PC-3 (cell line): ENCODE data around the gene SPATA20. TPM values are rescaled to one million over a fixed set of nuclear protein-coding genes. Genes with fewer than 3 reads are reported as not detected.
A peak's percentile ranks its signal among the peaks of the same experiment; 100 is the strongest.

Experiments
- ATAC-seq: fragments of 200-7000 bp; cut with Tn5 transposase; 2 replicates; pipeline ENCODE4 v1.9.1; 2020; ENCODE audit warnings: mild to moderate bottlenecking, moderate library complexity
- BruUV-seq: library from RNA; stranded (reverse); fragments of 400-500 nt; replicated peaks from 2 replicates; lab custom pipeline; 2021; lab: Mats Ljungman, UMichigan
- CTCF ChIA-PET: fragments of 300-600 bp; sonication (Branson Sonifier 250); formaldehyde crosslinking; loops from one replicate; lab custom pipeline; 2022; ENCODE audit warnings: antibody characterized with exemption; lab: Charles Lee
- POLR2A ChIA-PET: fragments of 300-600 bp; sonication (Branson Sonifier 250); formaldehyde crosslinking; loops from one replicate; lab custom pipeline; 2022; ENCODE audit warnings: antibody characterized with exemption; ENCODE audit not compliant: unreplicated experiment; lab: Charles Lee
- DNase-seq: peaks from one replicate; pipeline ENCODE4 v3.0.0-alpha.2; 2015
- H2AFZ ChIP-seq: fragments of 300-600 bp; sonication (generic); 2 replicates; pipeline ENCODE4 v1.6.0; 2016; ENCODE audit warnings: antibody characterized with exemption, low read length
- H3F3A ChIP-seq: fragments of 300-600 bp; sonication (generic); one replicate; pipeline ENCODE4 v1.6.0; 2017; ENCODE audit warnings: antibody characterized with exemption, low read length, control low read depth, mild to moderate bottlenecking; ENCODE audit not compliant: unreplicated experiment
- H3K27ac ChIP-seq: fragments of 300-600 bp; sonication (generic); 2 replicates; pipeline ENCODE4 v1.5.1; 2016; ENCODE audit warnings: mild to moderate bottlenecking, low read length
- H3K27me3 ChIP-seq: fragments of 300-600 bp; sonication (generic); 2 replicates; pipeline ENCODE4 v1.6.1; 2016; ENCODE audit warnings: low read length, mixed read lengths
- H3K36me3 ChIP-seq: fragments of 300-600 bp; sonication (generic); 2 replicates; pipeline ENCODE4 v1.6.1; 2016; ENCODE audit warnings: low read depth, mixed run types, low read length, mixed read lengths
- H3K4me1 ChIP-seq: fragments of 300-600 bp; sonication (generic); 2 replicates; pipeline ENCODE4 v1.5.1; 2016; ENCODE audit warnings: low read length; ENCODE audit not compliant: insufficient read depth
- H3K4me2 ChIP-seq: fragments of 300-600 bp; sonication (generic); 2 replicates; pipeline ENCODE4 v1.6.0; 2016; ENCODE audit warnings: low read length
- H3K4me3 ChIP-seq: fragments of 300-600 bp; sonication (generic); 2 replicates; pipeline ENCODE4 v1.5.1; 2016; ENCODE audit warnings: mild to moderate bottlenecking, low read length, mixed read lengths
- H3K79me2 ChIP-seq: fragments of 300-600 bp; sonication (generic); 2 replicates; pipeline ENCODE4 v1.6.1; 2017; ENCODE audit warnings: low read length, mixed read lengths
- H3K9ac ChIP-seq: fragments of 300-600 bp; sonication (generic); 2 replicates; pipeline ENCODE4 v1.6.0; 2016; ENCODE audit warnings: mild to moderate bottlenecking, low read length
- H3K9me2 ChIP-seq: fragments of 300-600 bp; sonication (generic); replicated peaks from 2 replicates; pipeline ENCODE4 v1.6.1; 2016; ENCODE audit warnings: mixed run types, low read length, mixed read lengths
- H3K9me3 ChIP-seq: fragments of 300-600 bp; sonication (generic); 2 replicates; pipeline ENCODE4 v1.6.1; 2016; ENCODE audit warnings: low read length, mixed read lengths
- H4K20me1 ChIP-seq: fragments of 300-600 bp; sonication (generic); 2 replicates; pipeline ENCODE4 v1.6.1; 2016; ENCODE audit warnings: low read length, mixed read lengths
- EZH2 ChIP-seq: fragments of 300-600 bp; sonication (generic); IDR thresholded peaks from one replicate; pipeline ENCODE4 v1.6.1; 2017; ENCODE audit warnings: antibody characterized with exemption, mild to moderate bottlenecking, low read length; ENCODE audit not compliant: unreplicated experiment
- EZH2phosphoT487 ChIP-seq: fragments of 300-600 bp; sonication (generic); IDR thresholded peaks from 2 replicates; pipeline ENCODE4 v1.6.1; 2018; ENCODE audit warnings: mild to moderate bottlenecking, antibody characterized with exemption, low read length, borderline replicate concordance
- intact Hi-C: fragments of 100-400 bp; cut with micrococcal nuclease; formaldehyde crosslinking; loops from 2 replicates; pipeline ENCODE4 v1.9.0; 2023
- total RNA-seq: library from RNA; depleted of rRNA; stranded (reverse); fragments of >200 nt; gene quantifications from 2 replicates; pipeline ENCODE4 v1.2.3, GENCODE V29; 2014
- TF ChIP-seq, protein P1 (sequence below): fragments of 300-600 bp; sonication (generic); conservative IDR thresholded peaks from 2 replicates; pipeline ENCODE4 v1.5.1; 2017; ENCODE audit warnings: antibody characterized with exemption, low read depth, mild to moderate bottlenecking, low read length

SPATA20 gene
- total RNA-seq, 1 experiment from 2014 or later = 115 TPM

DNA sequence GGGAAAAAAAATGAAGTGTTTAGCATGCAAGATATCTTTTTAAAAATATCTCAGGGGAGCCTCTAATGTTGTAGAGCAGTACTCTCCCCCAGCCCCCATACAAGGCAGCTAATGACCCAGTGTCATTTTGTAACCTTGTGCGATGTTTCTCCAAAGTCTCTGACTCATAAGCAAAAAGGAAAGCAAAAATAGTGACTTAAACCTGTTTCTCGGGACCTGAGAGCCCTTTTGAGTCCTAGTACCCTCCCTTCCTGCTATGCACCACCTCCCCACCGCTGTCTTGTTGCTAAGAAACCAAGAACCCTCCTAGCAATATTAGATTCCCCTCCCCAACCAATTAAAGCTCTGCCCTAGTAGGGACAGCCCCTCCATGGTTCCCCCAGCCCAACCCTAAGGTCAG, 35.9 kb upstream of the SPATA20 start:
- no peaks in the 10 kb centered on the region for H4K20me1 ChIP-seq
- CTCF ChIA-PET = interaction anchor here (0.7 kb wide), 1 partner anchor 565 kb away, joined by 3 read pairs; no protein-coding TSS in a partner anchor
- DNase-seq (peak; percentile 59), ATAC-seq (no peak)
- no peaks in the 10 kb centered on the region for H3K27me3 ChIP-seq
- H3K9me3 ChIP-seq = no peaks in the 10 kb centered on the region
- no peak overlapping the region for H3K9ac ChIP-seq
- BruUV-seq = no TSS peak
- H3K4me1 ChIP-seq = peaks cover 15% of the 10 kb centered on the region
- H3K4me3 ChIP-seq = no peak overlapping the region
- intact Hi-C loops = no loop called here
- H3F3A ChIP-seq = no peaks in the 10 kb centered on the region
- POLR2A ChIA-PET = no interaction called here
- no peak overlapping the region for H2AFZ ChIP-seq
- H3K9me2 ChIP-seq = no peaks in the 10 kb centered on the region
- no peak overlapping the region for H3K27ac ChIP-seq
- no peaks in the 10 kb centered on the region for H3K79me2 ChIP-seq
- H3K36me3 ChIP-seq = no peaks in the 10 kb centered on the region
- TF ChIP-seq EZH2 (no peak), EZH2phosphoT487 (no peak)
- TF ChIP-seq, protein P1, sequence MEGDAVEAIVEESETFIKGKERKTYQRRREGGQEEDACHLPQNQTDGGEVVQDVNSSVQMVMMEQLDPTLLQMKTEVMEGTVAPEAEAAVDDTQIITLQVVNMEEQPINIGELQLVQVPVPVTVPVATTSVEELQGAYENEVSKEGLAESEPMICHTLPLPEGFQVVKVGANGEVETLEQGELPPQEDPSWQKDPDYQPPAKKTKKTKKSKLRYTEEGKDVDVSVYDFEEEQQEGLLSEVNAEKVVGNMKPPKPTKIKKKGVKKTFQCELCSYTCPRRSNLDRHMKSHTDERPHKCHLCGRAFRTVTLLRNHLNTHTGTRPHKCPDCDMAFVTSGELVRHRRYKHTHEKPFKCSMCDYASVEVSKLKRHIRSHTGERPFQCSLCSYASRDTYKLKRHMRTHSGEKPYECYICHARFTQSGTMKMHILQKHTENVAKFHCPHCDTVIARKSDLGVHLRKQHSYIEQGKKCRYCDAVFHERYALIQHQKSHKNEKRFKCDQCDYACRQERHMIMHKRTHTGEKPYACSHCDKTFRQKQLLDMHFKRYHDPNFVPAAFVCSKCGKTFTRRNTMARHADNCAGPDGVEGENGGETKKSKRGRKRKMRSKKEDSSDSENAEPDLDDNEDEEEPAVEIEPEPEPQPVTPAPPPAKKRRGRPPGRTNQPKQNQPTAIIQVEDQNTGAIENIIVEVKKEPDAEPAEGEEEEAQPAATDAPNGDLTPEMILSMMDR = no peak
- H3K4me2 ChIP-seq = peak overlapping the region; percentile 35

DNA sequence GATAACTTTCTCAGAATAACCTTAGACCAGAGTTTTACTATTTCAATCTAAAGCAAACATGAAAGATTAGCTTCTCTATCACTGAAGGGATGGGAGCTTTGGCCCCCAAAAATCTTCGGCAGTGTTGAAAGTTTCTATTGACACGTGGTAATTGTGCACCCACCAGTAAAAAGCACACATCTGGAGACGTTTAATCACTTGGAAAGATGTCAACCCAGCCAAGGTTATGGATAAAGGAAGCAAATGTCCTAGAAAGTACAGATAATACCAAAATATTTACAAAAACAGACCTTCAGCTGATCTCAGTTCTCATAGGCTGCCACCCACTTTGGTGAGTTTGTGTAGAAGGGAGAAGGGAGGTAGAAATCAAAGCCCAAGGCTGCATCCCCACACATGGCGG, 33.5 kb upstream of the SPATA20 start:
- Histone ChIP-seq H3K9me3 (no peaks in the 10 kb centered on the region), H3K9ac (no peak overlapping the region), H3K4me2 (no peak overlapping the region), H3K36me3 (no peaks in the 10 kb centered on the region), H2AFZ (no peak overlapping the region), H3K9me2 (no peaks in the 10 kb centered on the region), H3K27me3 (no peaks in the 10 kb centered on the region), H3K79me2 (no peaks in the 10 kb centered on the region), H3F3A (no peaks in the 10 kb centered on the region), H3K4me3 (no peak overlapping the region), H4K20me1 (no peaks in the 10 kb centered on the region), H3K27ac (no peak overlapping the region), H3K4me1 (peaks cover 12% of the 10 kb centered on the region)
- intact Hi-C loops = no loop called here
- TF ChIP-seq EZH2 (no peak), EZH2phosphoT487 (no peak)
- TF ChIP-seq, protein P1 = no peak
- ChIA-PET POLR2A (no interaction called here), CTCF (no interaction called here)
- ATAC-seq (no peak), DNase-seq (no peak)
- no TSS peak for BruUV-seq

DNA sequence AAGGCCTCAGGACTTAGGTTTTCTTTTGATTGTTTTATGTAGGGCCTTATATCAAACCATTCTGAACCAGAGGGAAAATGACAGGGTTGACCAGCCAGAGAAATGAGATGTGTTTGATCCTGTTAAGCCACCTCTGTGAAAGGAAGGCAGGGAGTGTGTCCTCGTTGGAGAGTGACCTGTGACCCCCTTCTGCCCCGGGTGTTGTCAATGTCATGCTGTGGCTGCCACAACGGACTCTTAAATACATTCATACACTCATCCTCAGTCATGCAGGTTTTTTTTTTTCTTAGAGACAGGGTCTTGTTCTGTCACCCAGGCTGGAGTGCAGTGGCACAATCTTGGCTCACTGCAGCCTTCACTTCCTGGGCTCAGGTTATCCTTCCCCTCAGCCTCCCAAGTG, 32.6 kb upstream of the SPATA20 start:
- Histone ChIP-seq H3F3A (no peaks in the 10 kb centered on the region), H3K9me2 (no peaks in the 10 kb centered on the region), H3K79me2 (no peaks in the 10 kb centered on the region), H3K27ac (no peak overlapping the region), H3K9me3 (no peaks in the 10 kb centered on the region), H3K36me3 (no peaks in the 10 kb centered on the region), H4K20me1 (no peaks in the 10 kb centered on the region), H3K27me3 (no peaks in the 10 kb centered on the region), H3K4me3 (no peak overlapping the region), H3K4me1 (peaks cover 12% of the 10 kb centered on the region), H3K4me2 (no peak overlapping the region), H2AFZ (no peak overlapping the region), H3K9ac (no peak overlapping the region)
- ATAC-seq (no peak), DNase-seq (no peak)
- BruUV-seq = no TSS peak
- ChIA-PET CTCF (no interaction called here), POLR2A (no interaction called here)
- intact Hi-C loops = no loop called here
- no peak for TF ChIP-seq EZH2phosphoT487
- TF ChIP-seq, protein P1 = no peak
- TF ChIP-seq EZH2 = no peak
